GM12874 (cell line): ENCODE results near the gene AFAP1.

Experiments used
- CTCF ChIP-seq: IDR thresholded peaks from 2 replicates; pipeline ENCODE4 v1.5.1; 2011; ENCODE audit warnings: low read depth, mild to moderate bottlenecking, control low read depth, low read length, moderate library complexity; ENCODE audit not compliant: insufficient read depth

The AFAP1 gene

GRCh38 chr4:7830747-7831146 is 108.9 kb downstream of the AFAP1 start:
- TF ChIP-seq CTCF: no peak

GRCh38 chr4:7829652-7830580 is 109.7 kb downstream of the AFAP1 start:
- no peak for TF ChIP-seq CTCF

- no peak for TF ChIP-seq CTCF
These were observed 110.8 kb downstream of the AFAP1 start for GRCh38 chr4:7828793-7829301.

- TF ChIP-seq CTCF: no peak
These were observed 111.5 kb downstream of the AFAP1 start for GRCh38 chr4:7828011-7828720.

- TF ChIP-seq CTCF: no peak
These were observed 112.1 kb downstream of the AFAP1 start for GRCh38 chr4:7827566-7827965.

GRCh38 chr4:7826909-7827306 is 112.8 kb downstream of the AFAP1 start:
- no peak for TF ChIP-seq CTCF

- no peak for TF ChIP-seq CTCF
These were observed 113.3 kb downstream of the AFAP1 start for GRCh38 chr4:7826176-7826908.
